Naive B cell (primary cell): Measurements from ENCODE around the gene DNAJB2. TPM values are rescaled to one million over a fixed set of nuclear protein-coding genes. Genes with fewer than 3 reads are reported as not detected.

ENCODE experiments used
- ATAC-seq, 2 donors: fragments of 150-1000 bp; cut with Tn5 transposase; 2 replicates each; pipeline ENCODE4 v1.10.0; 2021; ENCODE audit warnings: low read depth in 2 of 2, mild to moderate bottlenecking in 2 of 2, moderate library complexity in 2 of 2
- DNase-seq: peaks from one replicate; pipeline ENCODE4 v3.0.0; 2022
- H3K27ac Mint-ChIP-seq, 6 donors: one replicate each; pipeline ENCODE4 v1.8.0; 2020 to 2022; ENCODE audit warnings: mild to moderate bottlenecking in 6 of 6, mixed read lengths in 6 of 6, moderate library complexity in 5 of 6, inconsistent platforms in 2 of 6
- H3K27me3 Mint-ChIP-seq, 3 donors: one replicate each; pipeline ENCODE4 v1.8.0; 2021 to 2022; ENCODE audit warnings: mixed read lengths in 3 of 3, mild to moderate bottlenecking in 1 of 3
- H3K36me3 Mint-ChIP-seq, 2 donors: one replicate each; pipeline ENCODE4 v1.8.0; 2020 to 2022; ENCODE audit warnings: mixed read lengths in 2 of 2, inconsistent platforms in 1 of 2, mild to moderate bottlenecking in 1 of 2
- H3K4me1 Mint-ChIP-seq, 3 donors: one replicate each; pipeline ENCODE4 v1.8.0; 2020 to 2022; ENCODE audit warnings: mixed read lengths in 3 of 3, inconsistent platforms in 1 of 3, mild to moderate bottlenecking in 1 of 3, moderate library complexity in 1 of 3
- H3K4me3 Mint-ChIP-seq, 8 donors: one replicate each; pipeline ENCODE4 v1.8.0; 2020 to 2022; ENCODE audit warnings: mild to moderate bottlenecking in 8 of 8, mixed read lengths in 8 of 8, moderate library complexity in 8 of 8, inconsistent platforms in 2 of 8
- H3K9me3 Mint-ChIP-seq, 7 donors: one replicate each; pipeline ENCODE4 v1.8.0; 2020 to 2022; ENCODE audit warnings: mixed read lengths in 7 of 7, mild to moderate bottlenecking in 5 of 7, inconsistent platforms in 2 of 7, moderate library complexity in 1 of 7
- polyA plus RNA-seq, 6 donors: library from polyadenylated mRNA; unstranded; fragments of 300-500 nt; fragmentation: Illumina TruSeq; gene quantifications; one replicate each; pipeline ENCODE4 v1.2.3, GENCODE V29; 2021; ENCODE audit warnings: low read depth in 6 of 6

Gene DNAJB2
- polyA plus RNA-seq, 6 donors from 2014 or later = 1.1 to 12.9 (median 8.8) TPM

DNA sequence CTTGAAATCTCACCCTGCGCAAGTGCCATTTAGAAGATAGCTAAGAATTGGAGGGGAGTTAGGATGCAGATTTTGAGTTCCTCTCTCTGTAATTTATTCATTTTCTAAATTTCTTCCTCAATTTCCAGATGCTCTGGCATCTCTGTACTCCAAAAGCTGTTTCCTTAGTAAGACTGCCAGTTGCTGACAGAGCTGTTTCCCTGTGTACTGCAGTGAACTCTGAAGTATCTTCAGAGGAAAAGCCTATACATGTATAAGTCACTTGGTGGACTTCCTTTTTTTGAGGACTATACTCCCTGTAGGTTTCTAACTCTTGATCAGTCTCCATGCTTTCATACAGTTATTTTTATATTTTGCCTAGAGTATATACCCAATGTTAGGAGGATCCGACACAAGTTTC, 54.9 kb downstream of the DNAJB2 start:
- Mint-ChIP-seq H3K36me3 (peaks cover 16 to 25% of the 10 kb centered on the region in 2 donors), H3K4me3 (no peak overlapping the region), H3K9me3 (peaks cover 8 to 36% (median 22%) of the 10 kb centered on the region in 7 donors), H3K4me1 (no peaks in the 10 kb centered on the region), H3K27me3 (peaks cover 70 to 90% (median 86%) of the 10 kb centered on the region in 3 donors), H3K27ac (no peak overlapping the region)
- DNase-seq = no peak
- no peak for ATAC-seq

DNA sequence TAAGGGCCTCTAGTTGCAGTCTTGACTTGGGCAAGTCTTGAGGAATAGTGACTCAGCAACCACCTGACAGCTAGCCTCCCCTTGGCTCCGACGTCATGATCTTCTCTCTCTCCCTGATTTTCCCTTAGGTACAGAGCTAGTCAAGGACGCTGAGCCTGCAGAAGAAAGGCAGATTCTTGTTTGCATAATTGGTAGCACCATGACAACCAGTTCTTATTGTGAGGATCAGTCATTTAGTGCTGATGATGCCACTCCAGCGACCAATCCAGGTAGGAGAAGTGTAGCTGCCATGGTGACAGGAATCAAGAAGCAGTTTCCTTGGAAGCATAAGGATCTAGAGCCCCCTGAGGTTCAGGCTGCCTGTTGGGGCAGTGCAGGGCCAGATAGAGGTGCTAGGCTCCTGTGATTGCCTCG, 56.2 kb downstream of the DNAJB2 start:
- H3K4me1 Mint-ChIP-seq = no peaks in the 10 kb centered on the region
- peaks cover 8 to 42% (median 23%) of the 10 kb centered on the region in 7 donors for H3K9me3 Mint-ChIP-seq
- peaks cover 63 to 92% (median 84%) of the 10 kb centered on the region in 3 donors for H3K27me3 Mint-ChIP-seq
- no peak overlapping the region for H3K27ac Mint-ChIP-seq
- no peak overlapping the region for H3K4me3 Mint-ChIP-seq
- DNase-seq (no peak), ATAC-seq (no peak)
- H3K36me3 Mint-ChIP-seq = peaks cover 16 to 25% of the 10 kb centered on the region in 2 donors

Other genes with a start within 250 kb of the DNAJB2 start
- gene CFAP65, start 237.8 kb upstream of the DNAJB2 start, polyA plus RNA-seq = not detected
- gene IHH, start 218.4 kb upstream of the DNAJB2 start, polyA plus RNA-seq = not detected
- gene NHEJ1, start 118.6 kb upstream of the DNAJB2 start, polyA plus RNA-seq = 10 to 100 TPM; 24.8 to 31.5 (median 27.7) TPM
- gene SLC23A3, start 109.3 kb upstream of the DNAJB2 start, polyA plus RNA-seq = under 1 TPM in 2 of 6 donors, not detected in 4; 0.18 to 0.24 TPM
- 100 to 1,000 TPM; 112 to 157 (median 133) TPM for gene CNPPD1, start 102.4 kb upstream of the DNAJB2 start, polyA plus RNA-seq
- gene RETREG2, start 101.1 kb upstream of the DNAJB2 start, polyA plus RNA-seq = 100 to 1,000 TPM in 1 of 6 donors, 10 to 100 TPM in 5; 54.7 to 113 (median 62.7) TPM
- 10 to 100 TPM; 50.7 to 77.7 (median 57.9) TPM for gene ZFAND2B, start 72.6 kb upstream of the DNAJB2 start, polyA plus RNA-seq
- gene ABCB6, start 60.4 kb upstream of the DNAJB2 start, polyA plus RNA-seq = 1 to 10 TPM in 5 of 6 donors, not detected in 1; 2.1 to 6.4 (median 3.2) TPM
- gene ATG9A, start 49.7 kb upstream of the DNAJB2 start, polyA plus RNA-seq = 10 to 100 TPM; 12.6 to 25.4 (median 18.1) TPM
- 10 to 100 TPM; 22.4 to 45.5 (median 25.4) TPM for gene ANKZF1, start 49.6 kb upstream of the DNAJB2 start, polyA plus RNA-seq
- 1 to 10 TPM in 2 of 6 donors, under 1 TPM in 3, not detected in 1; 0.24 to 1.5 (median 1.00) TPM for gene GLB1L, start 33.9 kb upstream of the DNAJB2 start, polyA plus RNA-seq
- gene STK16, start 33.9 kb upstream of the DNAJB2 start, polyA plus RNA-seq = 10 to 100 TPM; 14.7 to 28.3 (median 21.9) TPM
- gene TUBA4B, start 26.1 kb upstream of the DNAJB2 start, polyA plus RNA-seq = not detected
- gene TUBA4A, start 25.4 kb upstream of the DNAJB2 start, polyA plus RNA-seq = 100 to 1,000 TPM; 129 to 165 (median 149) TPM
- under 1 TPM in 4 of 6 donors, not detected in 2; 0.29 to 0.80 (median 0.59) TPM for gene PTPRN, start 30.0 kb downstream of the DNAJB2 start, polyA plus RNA-seq
- gene RESP18, start 53.4 kb downstream of the DNAJB2 start, polyA plus RNA-seq = not detected
- 10 to 100 TPM; 49.4 to 78.6 (median 56.3) TPM for gene DNPEP, start 108.5 kb downstream of the DNAJB2 start, polyA plus RNA-seq
- not detected for gene DES, start 139.0 kb downstream of the DNAJB2 start, polyA plus RNA-seq
- gene SPEG, start 155.5 kb downstream of the DNAJB2 start, polyA plus RNA-seq = under 1 TPM in 1 of 6 donors, not detected in 5; 0.18 TPM
- gene GMPPA, start 219.5 kb downstream of the DNAJB2 start, polyA plus RNA-seq = 10 to 100 TPM; 18.2 to 38.8 (median 22.9) TPM
- gene ASIC4, start 235.1 kb downstream of the DNAJB2 start, polyA plus RNA-seq = not detected